Neural crest cell (in vitro differentiated cells): ENCODE measurements around the gene CXXC1. TPM values are rescaled to one million over a fixed set of nuclear protein-coding genes. Genes with fewer than 3 reads are reported as not detected.

ENCODE experiments used
- DNase-seq: peaks from one replicate; pipeline ENCODE4 v3.0.0; 2021; ENCODE audit warnings: low read depth, mixed read lengths, low spot score
- H3K27ac Mint-ChIP-seq: one replicate; pipeline ENCODE4 v1.8.0; 2021; ENCODE audit warnings: mild to moderate bottlenecking, mixed read lengths; ENCODE audit not compliant: unreplicated experiment
- H3K27me3 Mint-ChIP-seq: 2 replicates; pipeline ENCODE4 v1.8.0; 2021; ENCODE audit warnings: low read depth, mild to moderate bottlenecking, mixed read lengths
- H3K36me3 Mint-ChIP-seq: 2 replicates; pipeline ENCODE4 v1.8.0; 2021; ENCODE audit warnings: low read depth, mild to moderate bottlenecking, mixed read lengths
- H3K4me1 Mint-ChIP-seq: 2 replicates; pipeline ENCODE4 v1.8.0; 2021; ENCODE audit warnings: mixed read lengths
- H3K4me3 Mint-ChIP-seq: one replicate; pipeline ENCODE4 v1.8.0; 2021; ENCODE audit warnings: mild to moderate bottlenecking, mixed read lengths
- H3K9me3 Mint-ChIP-seq: 2 replicates; pipeline ENCODE4 v1.8.0; 2021; ENCODE audit warnings: mixed read lengths
- total RNA-seq: library from RNA; stranded (reverse); gene quantifications from 2 replicates; pipeline ENCODE4 v1.2.1, GENCODE V29; 2021
- TF ChIP-seq, protein P1 (sequence below): fragments of 200-600 bp; sonication (generic); conservative IDR thresholded peaks from 2 replicates; pipeline ENCODE4 v1.5.0; 2021; ENCODE audit warnings: antibody characterized with exemption, mild to moderate bottlenecking

CXXC1 gene
- total RNA-seq, 1 donor from 2014 or later: 108 TPM

DNA sequence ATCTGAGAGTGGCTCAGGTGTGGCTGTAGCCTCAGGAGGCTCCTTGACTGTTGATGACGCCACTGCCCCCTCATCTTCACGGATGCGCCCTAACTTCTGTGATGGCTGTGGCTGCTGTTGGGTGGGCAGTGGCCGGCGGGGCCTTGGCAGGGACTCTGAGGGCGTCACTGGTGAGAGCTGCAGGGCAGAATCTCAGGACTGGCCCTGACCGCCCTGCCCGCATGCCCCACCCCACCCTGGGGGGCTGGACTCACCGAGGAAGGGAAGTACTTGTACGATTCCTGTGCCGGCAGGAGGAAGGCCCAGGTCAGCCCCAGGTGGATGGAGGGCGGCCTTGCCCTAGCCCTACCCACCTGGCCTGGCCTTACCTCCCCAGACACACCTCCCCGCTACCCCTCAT lies 2.4 kb downstream of the CXXC1 start:
- Mint-ChIP-seq H3K36me3 (peaks cover 17% of the 10 kb centered on the region), H3K27ac (no peak overlapping the region), H3K9me3 (no peaks in the 10 kb centered on the region), H3K4me3 (peak overlapping the region; percentile 79), H3K27me3 (peaks cover 3% of the 10 kb centered on the region), H3K4me1 (peaks cover 36% of the 10 kb centered on the region)
- DNase-seq: no peak
- TF ChIP-seq, protein P1, sequence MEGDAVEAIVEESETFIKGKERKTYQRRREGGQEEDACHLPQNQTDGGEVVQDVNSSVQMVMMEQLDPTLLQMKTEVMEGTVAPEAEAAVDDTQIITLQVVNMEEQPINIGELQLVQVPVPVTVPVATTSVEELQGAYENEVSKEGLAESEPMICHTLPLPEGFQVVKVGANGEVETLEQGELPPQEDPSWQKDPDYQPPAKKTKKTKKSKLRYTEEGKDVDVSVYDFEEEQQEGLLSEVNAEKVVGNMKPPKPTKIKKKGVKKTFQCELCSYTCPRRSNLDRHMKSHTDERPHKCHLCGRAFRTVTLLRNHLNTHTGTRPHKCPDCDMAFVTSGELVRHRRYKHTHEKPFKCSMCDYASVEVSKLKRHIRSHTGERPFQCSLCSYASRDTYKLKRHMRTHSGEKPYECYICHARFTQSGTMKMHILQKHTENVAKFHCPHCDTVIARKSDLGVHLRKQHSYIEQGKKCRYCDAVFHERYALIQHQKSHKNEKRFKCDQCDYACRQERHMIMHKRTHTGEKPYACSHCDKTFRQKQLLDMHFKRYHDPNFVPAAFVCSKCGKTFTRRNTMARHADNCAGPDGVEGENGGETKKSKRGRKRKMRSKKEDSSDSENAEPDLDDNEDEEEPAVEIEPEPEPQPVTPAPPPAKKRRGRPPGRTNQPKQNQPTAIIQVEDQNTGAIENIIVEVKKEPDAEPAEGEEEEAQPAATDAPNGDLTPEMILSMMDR: no peak

DNA sequence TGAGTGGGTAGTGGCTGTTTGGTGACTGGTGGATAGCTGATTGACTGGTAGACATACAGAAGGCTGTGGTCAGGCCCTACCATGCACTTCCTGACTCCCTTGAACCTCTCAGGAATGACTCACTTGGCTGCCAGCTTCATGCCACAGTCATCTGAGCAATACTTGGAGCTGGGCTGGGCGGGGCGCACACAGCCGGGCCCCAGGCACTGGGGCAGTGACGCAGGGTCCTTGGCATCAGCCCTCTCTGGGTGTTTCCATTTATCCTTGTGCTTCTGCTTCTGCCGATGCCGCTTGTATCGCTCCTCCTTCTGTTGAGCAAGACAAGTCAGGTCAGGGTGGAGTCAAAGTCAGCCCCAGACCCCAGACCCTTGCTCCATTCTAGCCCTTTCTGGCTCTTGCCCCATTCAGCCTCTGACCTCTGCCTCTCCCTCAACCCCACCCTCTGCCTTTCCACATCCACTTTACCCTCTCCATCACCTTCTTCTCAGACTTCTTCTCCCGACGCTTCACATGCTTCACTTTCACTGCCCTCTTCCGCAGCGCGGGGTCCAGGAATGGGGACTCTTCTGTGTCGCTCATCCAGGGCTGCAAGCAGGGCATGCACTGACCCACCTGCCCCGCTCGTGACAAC lies 3.1 kb downstream of the CXXC1 start:
- peak overlapping the region; percentile 66 for H3K27ac Mint-ChIP-seq
- peaks cover 39% of the 10 kb centered on the region for H3K4me1 Mint-ChIP-seq
- H3K4me3 Mint-ChIP-seq: peak overlapping the region; percentile 97
- H3K36me3 Mint-ChIP-seq: peaks cover 18% of the 10 kb centered on the region
- no peaks in the 10 kb centered on the region for H3K9me3 Mint-ChIP-seq
- TF ChIP-seq, protein P1: no peak
- peaks cover 3% of the 10 kb centered on the region for H3K27me3 Mint-ChIP-seq
- DNase-seq: no peak

DNA sequence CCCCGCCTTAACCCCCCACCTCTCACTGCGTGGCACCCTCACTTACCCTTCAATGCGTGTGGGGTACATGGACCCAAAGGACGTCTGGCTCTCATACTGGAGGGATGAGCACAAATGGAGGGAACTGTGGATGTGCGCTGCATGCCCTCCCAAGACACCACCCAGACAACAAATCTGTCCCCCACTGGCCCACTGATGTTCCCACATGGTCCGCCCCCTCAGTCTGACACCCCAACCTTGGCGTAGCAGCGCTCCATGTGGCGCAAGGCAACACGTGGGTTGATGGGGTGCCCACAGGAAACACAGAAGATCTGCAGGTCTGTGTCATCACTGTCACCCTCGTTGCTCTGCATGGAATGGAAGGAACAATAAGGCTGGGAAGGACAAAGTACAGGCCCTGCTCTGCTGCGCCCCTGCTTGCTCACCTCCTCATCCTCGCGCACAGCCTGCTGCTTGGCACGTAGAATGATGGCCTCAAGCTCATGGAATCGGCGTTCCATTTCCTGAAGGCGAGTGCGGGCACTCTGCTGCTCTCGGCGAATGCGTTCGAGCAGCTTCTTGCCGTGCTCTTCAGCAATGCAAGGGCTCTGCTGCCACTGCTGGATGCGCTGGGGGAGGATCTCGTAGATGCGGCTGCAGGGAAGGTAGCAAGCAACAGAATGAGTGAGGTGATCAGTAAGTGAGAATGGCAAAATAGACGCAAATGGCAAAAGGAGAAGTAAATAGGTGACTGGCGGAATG lies 3.9 kb downstream of the CXXC1 start:
- peaks cover 44% of the 10 kb centered on the region for H3K4me1 Mint-ChIP-seq
- H3K36me3 Mint-ChIP-seq: peaks cover 18% of the 10 kb centered on the region
- peak overlapping the region; percentile 66 for H3K27ac Mint-ChIP-seq
- TF ChIP-seq, protein P1: no peak
- H3K9me3 Mint-ChIP-seq: no peaks in the 10 kb centered on the region
- peaks cover 3% of the 10 kb centered on the region for H3K27me3 Mint-ChIP-seq
- no peak for DNase-seq
- peak overlapping the region; percentile 97 for H3K4me3 Mint-ChIP-seq

DNA sequence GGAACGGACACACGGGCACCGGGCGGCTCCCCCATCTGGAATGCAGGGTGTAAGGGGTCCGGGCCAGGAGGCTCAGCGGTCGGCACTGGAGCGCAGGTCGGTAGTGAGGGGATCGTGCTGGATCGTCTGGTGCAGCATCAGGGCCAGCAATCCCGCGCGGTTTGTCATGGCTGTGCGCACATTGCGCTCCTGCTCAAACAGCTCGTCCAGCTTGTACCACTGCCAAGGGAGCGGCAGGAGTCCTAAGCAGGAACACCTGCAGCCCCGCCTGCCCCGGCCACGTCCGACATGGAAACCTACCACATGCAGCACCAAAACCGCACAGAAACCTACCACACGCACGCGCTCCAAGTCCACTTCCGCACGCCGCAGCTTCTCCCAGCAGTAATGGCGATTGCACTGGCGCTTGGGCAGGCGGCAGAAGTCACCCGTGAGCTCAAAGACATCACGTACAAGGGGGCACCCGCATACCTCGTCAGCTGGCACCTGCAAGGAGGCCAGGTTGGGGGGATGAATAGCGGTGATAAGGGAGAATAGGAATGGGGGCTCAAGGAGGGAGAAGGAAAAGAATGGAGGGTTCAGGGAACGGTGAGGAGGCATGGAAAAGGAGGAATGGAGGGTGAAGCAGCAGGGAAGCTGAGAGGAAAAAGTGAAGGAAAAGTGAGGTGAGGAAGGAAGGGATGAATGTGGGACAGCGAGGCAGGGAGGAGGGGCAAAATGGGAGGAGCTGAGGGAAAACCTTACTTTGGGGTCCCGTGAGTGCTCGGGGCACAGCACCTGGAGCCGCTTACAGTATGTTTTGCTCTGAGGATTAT lies 4.8 kb downstream of the CXXC1 start:
- Mint-ChIP-seq H3K9me3 (no peaks in the 10 kb centered on the region), H3K4me1 (peaks cover 40% of the 10 kb centered on the region), H3K36me3 (peaks cover 18% of the 10 kb centered on the region), H3K27me3 (peaks cover under 1% of the 10 kb centered on the region), H3K27ac (no peak overlapping the region), H3K4me3 (peak overlapping the region; percentile 97)
- TF ChIP-seq, protein P1: no peak
- DNase-seq: no peak

DNA sequence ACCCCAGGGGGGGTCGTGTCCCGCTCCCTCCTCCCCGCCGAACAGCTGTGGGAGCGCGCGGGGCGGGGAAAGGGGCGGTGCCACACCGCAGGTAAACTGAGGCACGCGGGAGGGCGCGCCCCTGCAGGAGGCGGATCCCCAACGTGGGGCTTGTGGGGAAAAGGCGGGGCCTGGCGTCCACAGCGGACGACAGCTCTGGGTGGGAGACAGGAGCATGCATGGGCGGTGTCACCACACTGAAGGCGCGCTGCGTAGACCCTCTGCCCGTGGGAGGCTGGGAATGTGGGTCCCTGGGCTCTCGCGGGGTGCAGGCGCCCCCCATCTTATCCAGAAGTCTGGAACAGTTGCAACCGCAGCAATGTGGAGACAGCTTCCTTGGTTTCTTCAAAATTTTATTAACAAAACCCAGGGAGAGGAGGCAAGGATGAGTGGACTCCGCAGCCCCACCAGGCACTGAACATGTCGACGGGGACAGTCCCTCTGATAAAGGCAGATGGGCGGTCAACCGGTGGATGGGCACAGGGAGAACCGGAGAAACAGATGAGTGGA lies 5.4 kb downstream of the CXXC1 start:
- Mint-ChIP-seq H3K4me3 (peak overlapping the region; percentile 97), H3K27me3 (no peaks in the 10 kb centered on the region), H3K36me3 (peaks cover 18% of the 10 kb centered on the region), H3K4me1 (peaks cover 33% of the 10 kb centered on the region), H3K9me3 (no peaks in the 10 kb centered on the region), H3K27ac (no peak overlapping the region)
- no peak for DNase-seq
- TF ChIP-seq, protein P1: no peak
